Measurements from ENCODE around the gene PLA2G3. TPM values are rescaled to one million over a fixed set of nuclear protein-coding genes. Genes with fewer than 3 reads are reported as not detected.
A peak's percentile ranks its signal among the peaks of the same experiment; 100 is the strongest.

The PLA2G3 gene
- total and polyA plus RNA-seq, 5 donors from 2014 or later: not detected

DNA sequence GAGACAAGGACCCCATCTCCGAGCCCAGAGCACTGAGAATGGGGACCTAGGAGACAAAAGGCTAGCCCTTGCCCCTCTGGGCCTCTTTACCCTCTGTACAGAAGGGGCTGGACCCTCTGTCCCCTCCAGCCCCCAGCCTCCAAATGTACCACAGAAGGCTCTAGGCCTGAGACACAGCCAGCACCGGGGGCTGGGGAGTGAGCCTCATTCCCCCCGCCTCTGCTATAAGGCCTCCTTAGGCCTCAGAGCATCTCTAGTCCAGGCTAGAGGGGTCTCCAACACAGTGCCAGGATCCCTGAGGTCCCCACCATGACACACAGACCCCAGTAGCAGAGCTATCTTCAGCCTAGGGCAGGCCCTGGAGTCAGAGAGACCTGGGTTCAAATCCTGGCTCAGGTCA is 54.4 kb downstream of the PLA2G3 start:
- H3K27ac Mint-ChIP-seq: no peak overlapping the region
- no peaks in the 10 kb centered on the region for H3K36me3 ChIP-seq (ENCODE audit: control insufficient read depth, insufficient read depth, low read length)
- H3K4me1 ChIP-seq (ENCODE audit: control insufficient read depth, insufficient read depth, low read length, poor library complexity, severe bottlenecking): peaks cover 36% of the 10 kb centered on the region
- H3K27me3 Mint-ChIP-seq: no peaks in the 10 kb centered on the region
- H3K27me3 ChIP-seq (ENCODE audit: control insufficient read depth, insufficient read depth, low read length): no peaks in the 10 kb centered on the region
- H3K36me3 Mint-ChIP-seq: no peaks in the 10 kb centered on the region
- peak overlapping the region; percentile 51 to 89 (median 76) for H3K4me3 Mint-ChIP-seq
- H3K9me3 Mint-ChIP-seq: no peaks in the 10 kb centered on the region
- ATAC-seq (ENCODE audit: low read depth in 2 of 2) (no peak), DNase-seq (no peak)
- no peak overlapping the region for H3K4me3 ChIP-seq (ENCODE audit: low read depth, low read length)
- H3K27ac ChIP-seq (ENCODE audit: insufficient read depth, low read length, poor library complexity, severe bottlenecking): no peak overlapping the region
- peaks cover 0 to 37% (median 14%) of the 10 kb centered on the region in 4 donors for H3K4me1 Mint-ChIP-seq
- H3K9me3 ChIP-seq (ENCODE audit: control insufficient read depth in 2 of 2, low read length in 2 of 2): no peaks in the 10 kb centered on the region

DNA sequence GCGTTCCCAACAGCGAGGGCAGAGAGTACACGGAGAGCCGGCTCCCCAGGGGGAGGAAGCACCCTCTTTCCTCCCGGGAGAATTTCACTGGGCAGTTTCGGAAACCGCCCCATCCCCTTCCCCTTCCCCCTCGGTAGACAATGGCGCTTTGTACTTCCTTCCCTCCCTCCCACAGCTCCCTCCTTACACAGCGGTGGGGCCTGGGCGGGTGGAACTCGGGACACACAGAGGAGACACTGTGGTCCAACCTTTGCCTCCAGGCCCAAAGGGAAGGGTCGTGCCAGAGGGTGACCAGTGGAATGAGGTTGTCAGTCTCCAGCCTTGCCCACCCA is 54.8 kb downstream of the PLA2G3 start:
- DNase-seq: no peak
- Mint-ChIP-seq H3K9me3 (no peaks in the 10 kb centered on the region), H3K27ac (peak overlapping the region in 1 of 3 donors; percentile 38), H3K4me1 (peaks cover 0 to 42% (median 16%) of the 10 kb centered on the region in 4 donors), H3K36me3 (no peaks in the 10 kb centered on the region), H3K27me3 (no peaks in the 10 kb centered on the region), H3K4me3 (peak overlapping the region; percentile 51 to 89 (median 84))
- ATAC-seq (ENCODE audit: low read depth in 2 of 2): no peak
- H3K4me3 ChIP-seq (ENCODE audit: low read depth, low read length): no peak overlapping the region
- peak overlapping the region; percentile 84 for H3K27ac ChIP-seq (ENCODE audit: insufficient read depth, low read length, poor library complexity, severe bottlenecking)
- H3K36me3 ChIP-seq (ENCODE audit: control insufficient read depth, insufficient read depth, low read length): no peaks in the 10 kb centered on the region
- H3K4me1 ChIP-seq (ENCODE audit: control insufficient read depth, insufficient read depth, low read length, poor library complexity, severe bottlenecking): peaks cover 40% of the 10 kb centered on the region
- H3K9me3 ChIP-seq (ENCODE audit: control insufficient read depth in 2 of 2, low read length in 2 of 2): no peaks in the 10 kb centered on the region
- no peaks in the 10 kb centered on the region for H3K27me3 ChIP-seq (ENCODE audit: control insufficient read depth, insufficient read depth, low read length)

DNA sequence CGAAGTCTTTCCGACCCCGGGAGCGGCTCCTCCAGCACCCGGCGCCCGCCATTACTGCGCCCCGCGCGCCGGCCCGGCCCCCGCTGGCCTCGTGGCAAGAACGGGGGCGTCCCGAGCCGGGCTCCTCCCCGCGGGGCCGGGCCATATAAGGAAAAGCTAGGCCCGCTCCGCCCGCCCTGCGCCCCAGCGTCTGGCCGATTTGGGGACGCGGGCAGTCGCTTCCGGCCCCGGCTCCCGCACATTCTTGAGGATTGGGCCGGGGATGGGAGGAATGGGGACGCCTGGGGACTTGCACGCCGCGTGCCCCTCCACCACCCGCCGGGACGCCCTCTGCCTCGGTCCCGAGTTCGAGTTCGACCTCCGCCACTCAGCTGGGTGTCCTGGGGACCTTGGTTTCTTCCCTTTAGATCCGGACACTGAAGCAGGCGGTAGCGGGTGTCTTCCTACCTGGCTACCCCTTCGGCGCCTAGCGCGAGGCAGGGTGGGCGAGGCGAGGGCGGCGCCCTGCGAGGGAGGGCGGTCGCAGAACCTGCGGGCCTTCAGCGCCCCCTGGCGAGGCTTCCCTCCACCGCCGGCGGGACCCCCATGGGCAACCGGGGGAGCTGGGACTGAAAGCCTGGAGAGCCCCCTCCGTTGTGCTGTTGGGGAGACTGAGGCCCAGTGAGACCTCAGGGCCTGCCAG is 55.4 kb downstream of the PLA2G3 start:
- Histone ChIP-seq H3K27ac (ENCODE audit: insufficient read depth, low read length, poor library complexity, severe bottlenecking) (peak overlapping the region; percentile 84), H3K4me1 (ENCODE audit: control insufficient read depth, insufficient read depth, low read length, poor library complexity, severe bottlenecking) (peaks cover 41% of the 10 kb centered on the region), H3K27me3 (ENCODE audit: control insufficient read depth, insufficient read depth, low read length) (no peaks in the 10 kb centered on the region), H3K9me3 (ENCODE audit: control insufficient read depth in 2 of 2, low read length in 2 of 2) (no peaks in the 10 kb centered on the region), H3K4me3 (ENCODE audit: low read depth, low read length) (peak overlapping the region; percentile 70), H3K36me3 (ENCODE audit: control insufficient read depth, insufficient read depth, low read length) (no peaks in the 10 kb centered on the region)
- peak overlapping the region in 1 of 3 donors; percentile 38 for H3K27ac Mint-ChIP-seq
- no peaks in the 10 kb centered on the region for H3K36me3 Mint-ChIP-seq
- H3K27me3 Mint-ChIP-seq: no peaks in the 10 kb centered on the region
- ATAC-seq (ENCODE audit: low read depth in 2 of 2) (peak; percentile 86 to 87), DNase-seq (peak; percentile 82 to 90 (median 83))
- no peaks in the 10 kb centered on the region for H3K9me3 Mint-ChIP-seq
- H3K4me1 Mint-ChIP-seq: peaks cover 0 to 43% (median 16%) of the 10 kb centered on the region in 4 donors
- H3K4me3 Mint-ChIP-seq: peak overlapping the region; percentile 85 to 93 (median 88)

Other genes with a start within 250 kb of the PLA2G3 start
- gene MORC2, start 171.7 kb downstream of the PLA2G3 start, total RNA-seq: 39.0 TPM
- gene MORC2, start 171.7 kb downstream of the PLA2G3 start, polyA plus RNA-seq: 10 to 100 TPM in 3 of 4 donors, 1 to 10 TPM in 1; 7.6 to 21.2 (median 16.4) TPM
- gene TUG1, start 171.2 kb downstream of the PLA2G3 start, total RNA-seq: 90.9 TPM
- 10 to 100 TPM; 18.2 to 24.9 (median 20.7) TPM for gene TUG1, start 171.2 kb downstream of the PLA2G3 start, polyA plus RNA-seq
- 6.5 TPM for gene SMTN, start 59.2 kb downstream of the PLA2G3 start, total RNA-seq
- gene SMTN, start 59.2 kb downstream of the PLA2G3 start, polyA plus RNA-seq: under 1 TPM in 3 of 4 donors, not detected in 1; 0.33 to 0.78 (median 0.47) TPM
- gene SELENOM, start 32.9 kb downstream of the PLA2G3 start, total RNA-seq: 30.6 TPM
- 100 to 1,000 TPM; 113 to 142 (median 133) TPM for gene SELENOM, start 32.9 kb downstream of the PLA2G3 start, polyA plus RNA-seq
- not detected for gene INPP5J, start 17.5 kb downstream of the PLA2G3 start, total RNA-seq
- under 1 TPM in 1 of 4 donors, not detected in 3; 0.47 TPM for gene INPP5J, start 17.5 kb downstream of the PLA2G3 start, polyA plus RNA-seq
- 13.8 TPM for gene RNF185, start 19.7 kb upstream of the PLA2G3 start, total RNA-seq
- 10 to 100 TPM; 23.6 to 34.7 (median 30.4) TPM for gene RNF185, start 19.7 kb upstream of the PLA2G3 start, polyA plus RNA-seq
- 42.4 TPM for gene LIMK2, start 71.8 kb upstream of the PLA2G3 start, total RNA-seq
- 10 to 100 TPM; 22.4 to 33.2 (median 24.9) TPM for gene LIMK2, start 71.8 kb upstream of the PLA2G3 start, polyA plus RNA-seq
- 534 TPM for gene PIK3IP1, start 152.0 kb upstream of the PLA2G3 start, total RNA-seq
- 100 to 1,000 TPM; 425 to 700 (median 557) TPM for gene PIK3IP1, start 152.0 kb upstream of the PLA2G3 start, polyA plus RNA-seq
- 38.9 TPM for gene PATZ1, start 205.8 kb upstream of the PLA2G3 start, total RNA-seq
- 10 to 100 TPM in 3 of 4 donors, 1 to 10 TPM in 1; 8.2 to 13.8 (median 11.8) TPM for gene PATZ1, start 205.8 kb upstream of the PLA2G3 start, polyA plus RNA-seq

All from CD4-positive, CD25-positive, alpha-beta regulatory T cell (primary cell).